Activated CD8-positive, alpha-beta T cell treated with anti-CD3 and anti-CD28 coated beads for 36 hours (primary cell): ENCODE data around the gene OCRL. TPM values are rescaled to one million over a fixed set of nuclear protein-coding genes. Genes with fewer than 3 reads are reported as not detected.

ENCODE experiments used
- ATAC-seq: fragments of 200-7000 bp; cut with Tn5 transposase; one replicate; pipeline ENCODE4 v1.10.0; 2021; ENCODE audit warnings: mild to moderate bottlenecking, moderate library complexity
- CTCF ChIA-PET: fragments of 350-600 bp; sonication (Branson Sonifier 250); formaldehyde crosslinking; loops from one replicate; lab custom pipeline; 2021; ENCODE audit warnings: antibody characterized with exemption; lab: Charles Lee
- POLR2A ChIA-PET: fragments of 350-600 bp; sonication (Branson Sonifier 250); formaldehyde crosslinking; loops from one replicate; lab custom pipeline; 2021; ENCODE audit warnings: antibody characterized with exemption; lab: Charles Lee
- DNase-seq: peaks from one replicate; pipeline ENCODE4 v3.0.0-alpha.2; 2020
- H3K27ac Mint-ChIP-seq: one replicate; pipeline ENCODE4 v1.8.0; 2021; ENCODE audit warnings: mild to moderate bottlenecking, mixed read lengths
- H3K27me3 Mint-ChIP-seq: one replicate; pipeline ENCODE4 v1.8.0; 2021; ENCODE audit warnings: mixed read lengths
- H3K36me3 Mint-ChIP-seq: one replicate; pipeline ENCODE4 v1.8.0; 2021; ENCODE audit warnings: low read depth, mixed read lengths
- H3K4me1 Mint-ChIP-seq: one replicate; pipeline ENCODE4 v1.8.0; 2021; ENCODE audit warnings: low read depth, mixed read lengths
- H3K4me3 Mint-ChIP-seq: one replicate; pipeline ENCODE4 v1.8.0; 2021; ENCODE audit warnings: mild to moderate bottlenecking, moderate library complexity, mixed read lengths
- H3K9me3 Mint-ChIP-seq: one replicate; pipeline ENCODE4 v1.8.0; 2021; ENCODE audit warnings: mixed read lengths
- intact Hi-C: fragments of 100-400 bp; cut with micrococcal nuclease; formaldehyde crosslinking; loops from one replicate; pipeline ENCODE4 v1.10.0; 2022
- total RNA-seq, 2 experiments: library from RNA; stranded (reverse); gene quantifications; one replicate each; pipeline ENCODE4 v1.2.3, GENCODE V29; 2021
- TF ChIP-seq, protein P1 (sequence below): fragments of 200-600 bp; IDR thresholded peaks from one replicate; pipeline ENCODE4 v1.8.0; 2022; ENCODE audit warnings: antibody characterized with exemption, mild to moderate bottlenecking

Gene OCRL
- total RNA-seq, 2 experiments from 2014 or later, result 2.0 to 2.2 TPM

DNA sequence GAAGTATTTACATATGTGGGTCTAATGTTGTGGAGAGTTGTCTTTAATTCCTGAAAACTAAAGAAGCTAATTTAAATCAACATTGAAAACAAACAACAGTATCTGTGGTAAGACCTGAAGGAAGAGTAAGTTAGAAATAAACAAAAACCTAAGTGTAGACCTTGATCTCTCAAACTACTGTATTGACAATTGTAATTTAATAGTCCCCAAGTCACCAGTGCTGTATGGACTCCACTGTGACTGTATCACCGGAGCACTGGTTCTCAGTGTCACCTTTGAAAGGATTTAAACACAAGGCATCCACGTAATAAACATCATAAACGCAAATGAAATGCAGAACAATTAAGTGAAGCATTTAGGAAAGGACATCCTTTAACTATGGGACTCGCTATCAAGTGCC lies 46.4 kb downstream of the OCRL start:
- ATAC-seq (no peak), DNase-seq (no peak)
- TF ChIP-seq, protein P1, sequence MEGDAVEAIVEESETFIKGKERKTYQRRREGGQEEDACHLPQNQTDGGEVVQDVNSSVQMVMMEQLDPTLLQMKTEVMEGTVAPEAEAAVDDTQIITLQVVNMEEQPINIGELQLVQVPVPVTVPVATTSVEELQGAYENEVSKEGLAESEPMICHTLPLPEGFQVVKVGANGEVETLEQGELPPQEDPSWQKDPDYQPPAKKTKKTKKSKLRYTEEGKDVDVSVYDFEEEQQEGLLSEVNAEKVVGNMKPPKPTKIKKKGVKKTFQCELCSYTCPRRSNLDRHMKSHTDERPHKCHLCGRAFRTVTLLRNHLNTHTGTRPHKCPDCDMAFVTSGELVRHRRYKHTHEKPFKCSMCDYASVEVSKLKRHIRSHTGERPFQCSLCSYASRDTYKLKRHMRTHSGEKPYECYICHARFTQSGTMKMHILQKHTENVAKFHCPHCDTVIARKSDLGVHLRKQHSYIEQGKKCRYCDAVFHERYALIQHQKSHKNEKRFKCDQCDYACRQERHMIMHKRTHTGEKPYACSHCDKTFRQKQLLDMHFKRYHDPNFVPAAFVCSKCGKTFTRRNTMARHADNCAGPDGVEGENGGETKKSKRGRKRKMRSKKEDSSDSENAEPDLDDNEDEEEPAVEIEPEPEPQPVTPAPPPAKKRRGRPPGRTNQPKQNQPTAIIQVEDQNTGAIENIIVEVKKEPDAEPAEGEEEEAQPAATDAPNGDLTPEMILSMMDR, result no peak
- ChIA-PET POLR2A (no interaction called here), CTCF (no interaction called here)
- Mint-ChIP-seq H3K4me3 (no peak overlapping the region), H3K27me3 (no peaks in the 10 kb centered on the region), H3K27ac (no peak overlapping the region), H3K4me1 (no peaks in the 10 kb centered on the region), H3K36me3 (peaks cover 1% of the 10 kb centered on the region), H3K9me3 (no peaks in the 10 kb centered on the region)
- intact Hi-C loops, result no loop called here

DNA sequence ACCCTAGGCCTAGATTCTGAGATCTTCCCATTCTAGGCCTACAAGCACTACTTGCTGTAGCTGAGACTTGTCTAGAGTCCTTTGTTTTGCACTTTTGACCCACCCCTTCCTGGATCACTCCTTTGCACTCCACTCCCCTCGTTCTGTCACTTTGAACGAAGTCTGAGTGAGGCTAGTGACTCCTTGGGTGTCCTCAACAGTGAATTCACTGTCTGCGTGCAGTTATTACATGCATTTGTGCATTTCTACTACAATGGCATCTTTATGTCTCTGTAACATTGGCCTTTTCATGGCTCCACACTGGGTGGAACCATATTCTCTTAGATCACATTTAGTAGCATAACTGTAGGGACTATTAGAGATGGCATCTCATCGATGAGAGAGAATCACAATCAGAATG lies 50.5 kb downstream of the OCRL start:
- peaks cover 1% of the 10 kb centered on the region for H3K36me3 Mint-ChIP-seq
- H3K27ac Mint-ChIP-seq, result no peak overlapping the region
- TF ChIP-seq, protein P1, result no peak
- no peaks in the 10 kb centered on the region for H3K4me1 Mint-ChIP-seq
- ATAC-seq (no peak), DNase-seq (no peak)
- ChIA-PET POLR2A (no interaction called here), CTCF (interaction anchor here (0.6 kb wide), 1 partner anchor 1228 kb away, joined by 3 read pairs; no protein-coding TSS in a partner anchor)
- no peaks in the 10 kb centered on the region for H3K27me3 Mint-ChIP-seq
- intact Hi-C loops, result no loop called here
- H3K9me3 Mint-ChIP-seq, result no peaks in the 10 kb centered on the region
- H3K4me3 Mint-ChIP-seq, result no peak overlapping the region

DNA sequence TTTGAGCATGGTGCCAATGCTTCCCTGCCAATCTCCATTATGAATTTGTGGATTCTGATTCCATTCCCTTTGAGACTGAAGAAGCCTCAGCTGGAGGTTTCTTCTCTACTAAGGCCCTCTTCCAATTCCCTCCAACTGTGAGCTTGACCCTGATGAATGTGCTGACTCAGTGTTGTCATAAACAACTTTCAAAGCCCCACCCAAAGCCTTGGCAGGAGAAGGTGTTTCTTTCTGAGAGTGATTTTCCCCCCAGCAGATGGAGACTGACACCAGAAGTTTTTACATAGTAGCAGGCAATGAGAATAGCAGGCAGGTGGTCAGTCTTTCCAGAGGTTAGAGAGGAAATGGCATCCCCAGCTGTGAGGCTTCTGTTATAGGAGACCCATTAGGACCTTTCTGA lies 53.1 kb downstream of the OCRL start:
- no peaks in the 10 kb centered on the region for H3K36me3 Mint-ChIP-seq

DNA sequence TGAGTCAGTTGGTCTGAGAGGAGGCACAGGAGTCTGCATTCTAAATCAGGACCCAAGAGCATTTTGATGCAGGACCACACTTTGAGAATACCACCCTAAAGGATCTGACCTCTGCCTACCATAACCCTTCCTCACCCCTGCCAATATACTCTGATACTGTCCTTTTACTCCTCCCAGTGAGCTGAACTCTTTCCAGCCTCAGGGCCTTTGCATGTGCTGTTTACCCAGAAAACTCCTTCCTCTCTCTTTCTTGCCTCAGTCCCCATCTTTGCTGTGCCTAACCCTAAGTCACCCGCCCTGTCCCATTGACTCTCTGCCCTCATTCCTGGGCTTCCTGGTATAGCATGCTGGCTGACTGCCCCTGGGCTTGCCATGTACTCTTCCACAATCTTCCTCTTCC lies 54.7 kb downstream of the OCRL start:
- DNase-seq (no peak), ATAC-seq (no peak)
- TF ChIP-seq, protein P1, result no peak
- no peaks in the 10 kb centered on the region for H3K27me3 Mint-ChIP-seq
- CTCF ChIA-PET, result interaction anchor here (1.1 kb wide), 1 partner anchor 11 kb away, joined by 3 read pairs; no protein-coding TSS in a partner anchor
- no peaks in the 10 kb centered on the region for H3K9me3 Mint-ChIP-seq
- H3K4me1 Mint-ChIP-seq, result no peaks in the 10 kb centered on the region
- intact Hi-C loops, result no loop called here
- H3K4me3 Mint-ChIP-seq, result no peak overlapping the region
- no peak overlapping the region for H3K27ac Mint-ChIP-seq
- H3K36me3 Mint-ChIP-seq, result no peaks in the 10 kb centered on the region
- POLR2A ChIA-PET, result no interaction called here

More for the DNA sequence above, 53.1 kb downstream of the OCRL start:
- TF ChIP-seq, protein P1, result no peak
- H3K27ac Mint-ChIP-seq, result no peak overlapping the region
- H3K27me3 Mint-ChIP-seq, result no peaks in the 10 kb centered on the region
- intact Hi-C loops, result no loop called here
- ATAC-seq, result no peak
- H3K4me3 Mint-ChIP-seq, result no peak overlapping the region
- ChIA-PET CTCF (no interaction called here), POLR2A (interaction anchor here (0.8 kb wide), 1 partner anchor 102 kb away, joined by 3 read pairs; no protein-coding TSS in a partner anchor)
- no peak for DNase-seq
- no peaks in the 10 kb centered on the region for H3K4me1 Mint-ChIP-seq
- no peaks in the 10 kb centered on the region for H3K9me3 Mint-ChIP-seq

DNA sequence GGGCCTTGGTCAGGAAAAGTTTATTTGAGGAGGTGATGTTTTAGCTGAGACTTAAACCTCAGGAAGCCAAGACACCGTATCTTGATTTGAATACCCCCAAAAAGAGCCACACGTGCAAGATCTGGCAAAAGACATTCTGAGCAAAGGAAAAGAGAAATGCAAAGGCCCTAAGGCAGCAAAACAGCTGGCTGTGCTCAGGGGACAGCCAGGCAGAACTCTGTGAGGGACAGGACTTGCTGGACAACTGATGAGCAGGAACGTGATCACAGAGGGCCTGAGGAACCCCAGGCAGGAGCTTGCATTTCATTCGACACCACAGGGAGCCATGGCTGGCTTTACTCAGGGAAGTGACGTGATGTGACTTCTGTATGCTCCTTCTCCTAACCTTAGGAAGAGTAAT lies 56.0 kb downstream of the OCRL start:
- Mint-ChIP-seq H3K4me3 (no peak overlapping the region), H3K9me3 (no peaks in the 10 kb centered on the region), H3K27me3 (no peaks in the 10 kb centered on the region), H3K36me3 (no peaks in the 10 kb centered on the region), H3K4me1 (peaks cover 2% of the 10 kb centered on the region), H3K27ac (no peak overlapping the region)
- DNase-seq (no peak), ATAC-seq (no peak)
- POLR2A ChIA-PET, result no interaction called here
- CTCF ChIA-PET, result interaction anchor here (0.8 kb wide), 2 partner anchors 8 to 465 kb away, joined by 3 read pairs; no protein-coding TSS in a partner anchor
- intact Hi-C loops, result no loop called here
- TF ChIP-seq, protein P1, result no peak
